ENCODE data around the gene SLC27A1. TPM values are rescaled to one million over a fixed set of nuclear protein-coding genes. Genes with fewer than 3 reads are reported as not detected.

The SLC27A1 gene
- total and polyA plus RNA-seq, 2 experiments from 2014 or later: 3.5 to 11.6 TPM

GRCh38 chr19:17528610-17529009, 58.3 kb downstream of the SLC27A1 start:
- Histone ChIP-seq H3K4me3 (no peak overlapping the region), H3K27ac (ENCODE audit: low read depth) (no peak overlapping the region), H3K79me2 (replicated peaks; ENCODE audit: insufficient read depth) (no peaks in the 10 kb centered on the region), H3K4me1 (ENCODE audit: insufficient read depth) (peaks cover 10% of the 10 kb centered on the region), H3K27me3 (ENCODE audit: insufficient read depth) (no peaks in the 10 kb centered on the region), H4K20me1 (replicated peaks; ENCODE audit: insufficient read depth) (no peaks in the 10 kb centered on the region), H3K4me2 (no peak overlapping the region), H2AFZ (no peak overlapping the region), H3F3A (replicated peaks; ENCODE audit: low read depth) (0 out of 2 replicates have a peak, but pooled peaks cover 4% of the 10 kb centered on the region), H3K9me2 (ENCODE audit: insufficient read depth) (no peaks in the 10 kb centered on the region), H3K36me3 (ENCODE audit: insufficient read depth) (no peaks in the 10 kb centered on the region)
- H3K4me3 Mint-ChIP-seq: no peak overlapping the region
- H3K36me3 Mint-ChIP-seq (ENCODE audit: low read depth): peaks cover 3% of the 10 kb centered on the region; the same call in 1 of the 3 replicates
- no peak overlapping the region for H3K27ac Mint-ChIP-seq
- H3K4me1 Mint-ChIP-seq: peaks cover 2% of the 10 kb centered on the region; the same call in 1 of the 3 replicates
- peaks cover 6% of the 10 kb centered on the region; the same call in 1 of the 3 replicates for H3K9me3 Mint-ChIP-seq
- no peak for DNase-seq (ENCODE audit: low spot score)
- TF ChIP-seq CREB1 (CRISPR knock-in tag; IDR thresholded peaks at IDR 0.05; ENCODE audit: low read depth): no peak
- no peak for TF ChIP-seq ZNF331 (CRISPR knock-in tag; IDR thresholded peaks at IDR 0.05; ENCODE audit: low read depth)
- TF ChIP-seq CTCF (conservative IDR thresholded peaks at IDR 0.05; ENCODE audit: low read depth in 2 of 2): no peak
- no peak for TF ChIP-seq EZH2phosphoT487 (IDR thresholded peaks at IDR 0.05; ENCODE audit: unreplicated experiment)
- no peak for TF ChIP-seq JUNB (IDR thresholded peaks at IDR 0.05; ENCODE audit: unreplicated experiment)
- H3K27me3 Mint-ChIP-seq (ENCODE audit: insufficient read depth, low read depth, poor library complexity): peaks cover 22% of the 10 kb centered on the region
- ATAC-seq: no peak

GRCh38 chr19:17529239-17530158, 59.2 kb downstream of the SLC27A1 start:
- 0 out of 2 replicates have a peak, but pooled peaks cover 4% of the 10 kb centered on the region for H3F3A ChIP-seq (replicated peaks; ENCODE audit: low read depth)
- no peak overlapping the region for H3K4me3 ChIP-seq
- H3K36me3 ChIP-seq (ENCODE audit: insufficient read depth): no peaks in the 10 kb centered on the region
- Mint-ChIP-seq H3K4me3 (no peak overlapping the region), H3K27me3 (ENCODE audit: insufficient read depth, low read depth, poor library complexity) (peaks cover 14% of the 10 kb centered on the region), H3K4me1 (peaks cover 2% of the 10 kb centered on the region; the same call in 1 of the 3 replicates), H3K36me3 (ENCODE audit: low read depth) (peaks cover 3% of the 10 kb centered on the region; the same call in 1 of the 3 replicates), H3K9me3 (peaks cover 6% of the 10 kb centered on the region; the same call in 1 of the 3 replicates), H3K27ac (no peak overlapping the region)
- peaks cover 10% of the 10 kb centered on the region for H3K4me1 ChIP-seq (ENCODE audit: insufficient read depth)
- no peaks in the 10 kb centered on the region for H4K20me1 ChIP-seq (replicated peaks; ENCODE audit: insufficient read depth)
- 0 out of 2 replicates have a peak overlapping the region, but pooled peaks have one; percentile 59 for H2AFZ ChIP-seq
- no peaks in the 10 kb centered on the region for H3K9me2 ChIP-seq (ENCODE audit: insufficient read depth)
- no peaks in the 10 kb centered on the region for H3K27me3 ChIP-seq (ENCODE audit: insufficient read depth)
- H3K27ac ChIP-seq (ENCODE audit: low read depth): peak overlapping the region; percentile 39; the same call in 1 of the 2 replicates
- H3K79me2 ChIP-seq (replicated peaks; ENCODE audit: insufficient read depth): no peaks in the 10 kb centered on the region
- DNase-seq (ENCODE audit: low spot score) (no peak), ATAC-seq (no peak)
- no peak overlapping the region for H3K4me2 ChIP-seq
- no peak for TF ChIP-seq POLR2AphosphoS5 (IDR thresholded peaks at IDR 0.05; ENCODE audit: low read depth)
- no peak for TF ChIP-seq STAT1 (IDR thresholded peaks at IDR 0.05; ENCODE audit: unreplicated experiment)
- no peak for TF ChIP-seq JUNB (IDR thresholded peaks at IDR 0.05; ENCODE audit: unreplicated experiment)
- no peak for TF ChIP-seq REST (IDR thresholded peaks at IDR 0.05; ENCODE audit: unreplicated experiment)
- TF ChIP-seq ETS1 (IDR thresholded peaks at IDR 0.05): no peak
